HG02943 (cell line): Measurements from ENCODE around the gene CR1L.
"Not testable (repeated sequence)": the region's sequence is repeated elsewhere in the genome, so short reads cannot be mapped to it uniquely, and the experiment has no call there.

Experiments
- ATAC-seq: cut with Tn5 transposase; IDR thresholded peaks from one replicate; pipeline ENCODE4 v1.9.1; 2021; ENCODE audit warnings: mild to moderate bottlenecking, low read depth, moderate library complexity; ENCODE audit not compliant: unreplicated experiment

CR1L gene

DNA sequence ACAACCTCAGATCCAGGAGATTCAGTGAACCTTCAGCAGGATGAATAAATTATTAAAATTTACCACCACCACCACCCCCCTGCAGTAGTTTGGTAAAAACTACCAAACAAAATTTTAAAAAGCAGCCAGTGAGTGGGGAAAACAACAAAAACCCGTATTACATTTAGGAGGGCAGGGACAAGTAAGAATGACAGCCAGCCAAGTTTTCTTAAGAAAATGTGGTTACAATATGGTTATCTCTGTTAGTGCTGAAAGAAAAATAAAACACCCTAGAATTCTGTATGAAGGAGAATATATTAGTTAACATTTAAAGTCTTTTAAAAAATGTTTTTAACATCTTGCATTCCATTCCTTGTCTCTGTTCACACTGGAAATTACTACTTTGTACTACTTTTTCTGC lies 121.6 kb downstream of the CR1L start:
- no peak for ATAC-seq

- ATAC-seq, result not testable (repeated sequence)
Observed at GRCh38 chr1:207770514-207770913, 125.6 kb downstream of the CR1L start.
